Astrocyte of the hippocampus (primary cell): ENCODE results near the gene STX18.

Source experiments
- DNase-seq: peaks from one replicate; pipeline ENCODE4 v3.0.0; 2011; ENCODE audit warnings: low read depth, low spot score

Gene STX18

DNA sequence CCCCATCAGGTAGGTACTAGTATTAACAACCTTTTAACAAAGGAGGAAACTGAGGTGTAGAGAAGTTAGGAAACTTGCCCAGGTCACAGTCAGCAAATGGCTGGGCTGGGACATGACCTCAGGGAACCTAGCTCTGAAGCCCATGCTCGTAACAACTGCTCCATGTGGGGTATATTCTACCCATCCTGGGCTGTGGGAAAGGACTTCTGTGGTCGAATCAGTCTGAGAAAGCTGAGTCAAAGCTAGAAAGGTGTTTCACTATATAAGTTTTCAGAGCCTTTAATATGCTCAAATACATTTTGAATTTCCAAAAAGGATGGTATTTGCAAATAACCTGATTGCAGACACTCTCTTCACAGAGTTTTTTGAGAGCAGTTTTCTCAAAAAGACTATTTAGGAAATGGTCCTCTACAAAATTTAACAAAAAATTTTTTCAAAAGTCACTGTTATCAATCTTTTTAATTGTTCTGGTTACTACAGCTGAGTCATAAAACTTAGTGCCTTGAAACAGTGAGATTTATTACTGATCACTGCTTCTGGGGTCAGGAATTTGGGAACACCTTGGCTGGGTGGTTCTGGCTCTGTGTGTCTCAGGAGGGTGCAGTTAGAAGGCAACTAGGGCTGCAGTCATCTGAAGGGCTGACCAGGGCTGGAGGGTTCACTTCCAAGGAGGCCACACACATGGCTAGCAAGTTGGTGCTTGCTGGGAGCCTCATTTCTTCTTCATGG lies 101.4 kb downstream of the STX18 start:
- no peak for DNase-seq

DNA sequence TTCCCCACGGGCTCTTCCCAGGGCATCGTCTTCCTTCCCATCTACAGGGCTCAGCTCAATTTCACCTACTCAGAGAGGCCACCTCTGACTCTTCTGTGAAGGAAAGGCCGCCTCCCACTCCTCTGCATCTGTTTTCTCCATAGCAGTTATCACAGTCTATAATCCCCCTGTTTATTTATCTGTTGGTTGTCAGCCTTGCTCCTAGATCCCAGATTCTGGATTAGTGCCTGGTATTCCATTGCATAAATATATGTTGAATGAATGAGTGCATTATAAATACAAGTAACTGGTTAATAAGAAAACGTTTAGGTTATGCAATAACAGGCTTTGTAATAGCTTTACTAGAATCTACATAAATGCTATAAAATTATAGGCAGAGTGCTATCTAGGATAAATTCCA lies 102.1 kb downstream of the STX18 start:
- no peak for DNase-seq

DNA sequence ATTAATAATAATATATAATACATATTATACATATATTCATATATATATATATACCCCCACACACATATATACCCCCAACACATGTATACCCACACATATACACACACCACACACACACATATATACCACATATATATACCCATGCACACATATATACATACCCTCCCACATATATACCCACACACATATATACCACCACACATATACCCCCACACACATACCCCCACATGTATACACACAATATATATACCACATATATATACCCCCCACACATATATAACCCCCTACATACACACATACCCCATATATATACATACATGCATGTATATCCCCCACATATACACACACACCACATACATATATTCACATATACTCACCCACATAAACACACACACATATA lies 103.0 kb downstream of the STX18 start:
- no peak for DNase-seq

DNA sequence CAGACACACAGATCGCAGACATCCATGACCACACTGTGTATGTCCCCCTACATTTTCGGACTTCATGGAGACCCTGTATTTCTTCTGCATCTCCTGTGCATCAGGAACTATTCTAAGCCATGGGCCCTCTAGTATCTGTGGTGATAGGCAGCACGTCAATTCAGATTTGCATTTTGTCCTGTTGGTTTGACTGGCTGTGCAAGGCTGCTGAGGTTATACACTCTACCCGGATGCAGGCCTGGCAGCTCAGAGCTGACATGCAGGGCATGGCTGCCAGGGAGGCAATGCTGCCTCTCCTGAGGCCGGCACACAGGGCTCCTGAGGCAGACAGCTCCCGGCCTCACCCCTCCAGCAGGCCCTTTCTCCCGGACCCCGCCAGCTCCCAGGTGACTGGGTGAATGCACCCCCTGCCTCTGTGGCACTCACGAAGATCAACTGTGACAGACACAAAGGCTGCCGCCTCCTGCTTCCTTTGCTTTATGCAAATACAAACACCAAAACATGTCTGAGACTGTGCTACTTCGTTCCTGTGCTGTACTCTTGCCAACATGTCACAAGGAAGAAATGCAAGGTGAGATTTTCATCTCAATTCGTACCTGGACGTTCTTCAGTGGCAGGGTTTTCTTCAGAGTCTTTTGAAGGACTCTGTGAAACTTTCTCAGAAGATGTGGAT lies 103.9 kb downstream of the STX18 start:
- no peak for DNase-seq

DNA sequence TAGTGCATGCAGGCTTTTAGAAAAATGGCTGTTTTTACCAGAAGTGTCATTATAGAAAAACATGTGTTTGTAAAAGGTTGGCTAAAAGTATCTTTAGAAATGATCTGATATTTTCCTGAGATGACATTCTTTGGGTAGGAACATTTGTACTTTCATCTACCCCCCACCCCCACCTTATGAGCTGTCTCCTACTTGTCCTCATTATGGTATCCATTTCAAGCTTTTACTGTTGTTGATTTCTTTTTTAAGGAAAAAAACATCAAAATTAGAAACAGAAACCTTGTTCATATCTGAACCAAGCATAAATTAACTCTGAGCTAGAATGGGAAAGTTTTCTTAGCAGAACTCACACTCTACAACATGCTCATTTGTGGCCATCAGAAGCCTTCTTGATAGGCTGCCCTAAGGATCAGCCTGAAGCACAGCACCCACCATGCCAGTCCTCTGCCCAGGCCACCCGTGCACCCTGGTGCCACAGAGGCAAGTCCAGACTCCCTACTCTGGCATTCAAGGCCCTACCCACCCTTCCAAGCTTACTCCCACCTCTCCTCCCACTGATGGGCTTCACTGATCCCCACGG lies 105.5 kb downstream of the STX18 start:
- no peak for DNase-seq

DNA sequence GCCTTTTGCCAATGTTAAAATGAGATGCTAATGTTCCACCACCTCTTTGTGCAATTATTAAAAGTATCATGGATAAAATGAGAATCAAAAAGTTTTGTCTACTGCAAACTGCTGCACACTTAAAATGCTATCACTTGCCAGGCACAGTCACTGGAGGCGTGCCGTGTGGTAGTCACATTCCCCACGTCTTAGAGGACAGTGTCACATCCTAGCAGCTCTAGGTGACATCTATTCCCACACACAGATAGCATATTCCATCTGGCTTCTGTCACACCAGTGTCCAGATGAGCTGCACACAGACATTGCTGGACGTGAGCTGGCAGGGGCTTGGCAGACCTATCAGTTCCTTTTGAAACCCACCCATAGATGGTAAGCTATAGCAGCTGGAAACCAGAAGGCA lies 107.9 kb downstream of the STX18 start:
- no peak for DNase-seq

DNA sequence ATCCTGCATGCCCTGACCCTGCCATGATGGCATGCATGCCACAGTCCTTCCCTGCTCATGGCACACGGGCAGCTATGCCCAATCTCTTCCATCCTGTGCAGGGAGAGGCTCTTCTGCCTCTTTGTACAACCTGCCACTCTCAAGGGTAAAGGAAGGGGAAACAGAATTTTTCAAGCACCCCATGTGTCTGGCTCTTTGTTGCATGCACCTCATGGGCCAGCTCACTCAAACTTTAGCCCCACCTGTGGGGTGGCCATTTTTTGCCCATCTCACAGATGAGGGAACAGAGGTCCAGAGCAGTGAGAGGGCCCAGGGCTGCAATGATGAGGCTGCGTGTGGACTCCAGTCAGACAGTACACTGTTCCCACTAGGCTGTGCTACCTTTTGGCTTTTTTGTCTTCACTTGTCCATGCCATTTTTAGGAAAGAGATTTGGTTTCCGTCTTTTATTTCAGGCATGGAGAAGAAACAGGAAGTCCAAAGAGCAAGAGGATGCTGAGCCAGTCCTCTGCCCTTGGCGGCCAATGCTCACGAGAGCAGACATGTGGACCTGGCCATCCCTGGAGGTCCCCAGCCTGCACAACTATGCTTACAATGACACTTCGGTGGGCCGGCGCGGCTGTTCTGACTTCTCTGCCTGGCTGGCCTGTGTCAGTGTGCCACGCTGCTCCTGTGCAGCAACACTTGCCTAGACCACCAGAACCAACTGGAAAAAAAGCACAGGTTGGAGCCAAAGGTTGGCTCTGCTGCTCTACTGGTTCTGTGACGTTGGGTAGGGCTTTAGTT lies 109.3 kb downstream of the STX18 start:
- no peak for DNase-seq

DNA sequence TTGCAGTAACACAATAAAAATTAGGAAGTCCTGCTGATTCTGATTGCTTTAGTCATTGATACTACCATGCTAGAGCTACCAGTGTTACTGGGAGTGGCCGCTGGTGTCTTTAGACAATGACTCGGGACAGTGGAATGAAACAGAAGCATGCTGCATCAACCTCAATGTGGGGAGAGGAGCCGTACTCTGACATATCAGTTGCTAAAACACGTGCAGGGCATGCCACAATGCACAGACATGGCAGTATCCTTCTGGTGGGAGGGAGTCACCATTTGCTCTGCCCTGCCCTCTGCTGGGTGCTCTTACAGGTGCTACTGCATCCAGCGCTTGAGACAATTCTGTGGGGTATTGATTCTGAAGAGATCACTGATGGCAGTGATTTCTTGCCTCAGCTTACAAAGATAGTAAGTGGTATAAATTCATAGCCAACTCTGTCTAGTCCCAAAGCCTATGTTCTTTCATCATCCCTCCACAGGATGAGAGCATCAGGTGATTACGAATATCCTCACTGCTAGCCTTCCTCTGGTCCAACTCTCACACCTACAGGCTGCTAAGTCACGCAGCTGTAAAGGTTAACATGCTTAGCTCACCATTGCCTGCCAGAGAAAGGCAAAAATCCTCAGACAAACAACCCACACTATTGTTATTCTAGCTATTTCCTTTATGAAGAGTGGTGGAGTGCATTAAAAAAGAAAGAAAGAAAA lies 111.2 kb downstream of the STX18 start:
- peak; percentile 73 for DNase-seq

DNA sequence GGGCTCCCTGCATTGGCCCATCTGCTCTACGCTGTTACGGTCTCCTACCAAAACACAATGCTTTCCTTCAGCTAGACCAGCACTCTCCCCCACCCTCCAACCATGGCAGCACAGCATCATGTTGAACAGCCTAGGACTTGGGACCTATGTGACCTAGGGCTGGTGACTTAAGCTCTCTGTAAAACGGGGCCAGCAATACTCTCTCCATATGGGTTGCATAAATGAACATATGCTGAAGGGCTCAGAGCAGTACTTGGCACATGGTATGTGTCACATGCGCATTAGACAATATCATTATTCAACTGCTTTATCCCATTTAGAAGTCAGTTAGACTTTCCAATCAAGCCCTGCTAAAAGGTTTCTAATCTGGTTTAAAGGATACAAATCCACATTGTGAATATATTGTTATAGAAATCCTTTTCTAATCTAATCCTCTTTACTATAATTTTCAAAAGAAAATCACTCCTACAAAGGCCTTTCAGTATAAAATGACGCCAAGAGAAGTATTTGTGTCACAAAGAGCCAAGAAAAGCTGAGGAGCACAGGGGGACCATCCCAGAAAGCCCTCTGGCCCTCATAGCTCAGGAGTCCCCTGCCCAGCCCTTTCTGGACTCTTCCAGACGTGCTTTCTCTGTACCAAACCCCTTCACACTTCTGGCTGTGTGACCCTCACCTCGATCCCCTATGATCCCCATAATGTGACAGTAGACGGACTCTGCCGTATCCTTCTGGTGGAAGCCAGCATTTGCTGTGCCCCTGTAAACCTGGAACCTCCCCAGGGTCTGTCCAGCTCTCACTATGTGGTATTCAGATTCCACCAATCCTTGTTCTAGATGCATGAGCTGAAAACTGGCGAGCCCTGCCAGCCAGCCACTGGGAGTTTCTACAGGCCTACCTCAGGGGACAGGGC lies 112.6 kb downstream of the STX18 start:
- DNase-seq: no peak

DNA sequence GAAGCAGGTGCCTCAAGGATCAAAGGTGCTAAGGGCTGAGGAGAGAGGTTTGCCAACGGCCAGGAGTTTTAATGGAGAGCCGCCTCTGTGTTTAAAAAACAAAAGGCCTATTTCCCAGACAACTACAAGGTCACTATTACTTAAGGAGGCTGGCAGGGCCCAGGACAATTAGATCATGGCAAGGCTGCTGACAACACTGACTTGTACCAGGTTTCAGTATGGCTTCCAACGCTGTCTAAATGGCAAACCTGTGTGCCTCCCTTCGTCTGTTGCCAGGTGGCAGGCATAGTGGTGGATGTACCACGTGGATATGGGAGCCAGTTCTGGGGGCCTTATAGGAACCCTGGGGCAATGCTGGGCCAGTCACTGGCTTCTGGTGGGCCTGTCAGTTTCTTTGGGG lies 114.0 kb downstream of the STX18 start:
- peak; percentile 14 for DNase-seq

DNA sequence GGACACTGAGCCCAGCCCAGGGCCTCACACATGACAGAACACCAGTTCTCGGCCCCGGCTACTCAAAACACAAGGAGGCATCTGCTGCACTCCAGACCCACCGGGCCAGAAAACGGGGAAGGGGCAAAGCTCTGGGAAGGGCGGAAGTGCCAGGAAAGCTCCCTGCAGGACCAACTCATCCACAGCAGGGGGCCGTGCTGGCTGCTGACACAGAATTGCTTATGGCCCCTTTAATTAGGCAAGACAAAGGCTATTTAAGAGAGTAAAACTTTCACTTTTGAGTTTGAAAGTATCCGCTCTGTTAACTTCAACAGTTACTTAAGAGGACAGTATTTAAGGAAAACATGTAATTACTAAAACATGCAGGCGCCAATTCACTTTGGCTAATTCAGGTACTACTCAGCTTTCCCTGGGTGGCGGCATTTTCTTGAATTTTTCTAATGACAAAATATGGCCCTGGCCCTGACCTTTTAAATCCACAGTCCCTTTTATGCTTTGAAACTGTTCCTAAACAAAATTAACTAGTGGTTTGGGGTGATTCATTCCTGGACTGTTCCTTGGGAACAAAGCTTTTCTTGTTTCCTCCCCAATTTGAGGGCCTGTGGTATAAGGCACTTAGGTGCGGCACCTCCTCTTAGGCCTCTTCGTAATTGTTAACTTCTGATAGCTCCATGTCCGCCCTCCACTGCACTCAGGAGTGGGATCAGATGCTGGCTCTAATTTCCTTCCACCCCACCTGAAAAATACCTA lies 114.6 kb downstream of the STX18 start:
- peak; percentile 67 for DNase-seq

DNA sequence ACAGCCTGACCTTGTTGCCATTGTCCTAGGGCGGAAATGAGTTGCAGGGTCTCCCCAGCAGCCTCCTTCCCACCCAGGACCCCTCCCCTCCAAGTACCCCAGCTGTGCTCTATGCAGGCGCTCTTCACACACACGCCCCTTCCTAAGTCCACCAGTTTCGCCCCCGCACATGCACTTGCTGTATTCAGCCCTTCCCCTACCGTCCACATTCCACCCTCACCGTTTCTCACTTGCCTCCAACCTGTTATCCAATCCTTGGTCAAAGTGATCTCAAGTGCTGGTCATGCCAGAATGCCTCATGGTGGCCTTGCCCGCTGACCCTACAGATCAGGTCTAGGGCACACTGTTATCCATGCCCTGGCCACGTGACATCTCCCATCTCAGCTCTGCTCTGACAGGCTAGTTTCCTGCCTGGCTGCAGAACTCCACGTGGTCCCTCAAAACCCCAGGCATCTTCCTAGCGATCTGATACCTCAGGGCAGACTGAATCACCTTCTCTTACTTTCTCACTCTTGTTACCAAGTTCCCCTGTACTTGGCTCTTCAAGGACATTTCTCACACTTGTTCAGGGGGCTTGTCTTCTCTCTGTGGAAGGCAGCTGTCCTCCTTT lies 115.2 kb downstream of the STX18 start:
- peak; percentile 23 for DNase-seq

DNA sequence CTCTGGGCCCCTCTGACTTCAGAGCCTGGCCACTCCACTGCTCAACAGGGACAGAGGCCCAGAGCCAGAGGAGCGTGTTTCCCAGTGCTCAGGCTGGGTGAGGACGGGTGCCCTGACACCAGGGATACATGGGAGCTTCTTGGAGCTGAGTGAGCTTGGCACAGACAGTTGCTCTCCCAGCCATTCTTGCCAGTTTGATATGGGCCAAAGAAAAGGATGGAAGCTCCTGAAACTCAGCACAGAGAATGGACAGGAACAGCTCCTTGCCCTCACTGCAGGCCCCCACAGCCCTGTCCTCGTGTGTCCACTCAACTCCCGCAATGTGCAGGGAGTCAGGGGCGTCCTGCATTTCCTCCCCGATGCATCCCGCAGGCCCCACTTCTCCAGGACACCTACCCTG lies 116.2 kb downstream of the STX18 start:
- DNase-seq: no peak

DNA sequence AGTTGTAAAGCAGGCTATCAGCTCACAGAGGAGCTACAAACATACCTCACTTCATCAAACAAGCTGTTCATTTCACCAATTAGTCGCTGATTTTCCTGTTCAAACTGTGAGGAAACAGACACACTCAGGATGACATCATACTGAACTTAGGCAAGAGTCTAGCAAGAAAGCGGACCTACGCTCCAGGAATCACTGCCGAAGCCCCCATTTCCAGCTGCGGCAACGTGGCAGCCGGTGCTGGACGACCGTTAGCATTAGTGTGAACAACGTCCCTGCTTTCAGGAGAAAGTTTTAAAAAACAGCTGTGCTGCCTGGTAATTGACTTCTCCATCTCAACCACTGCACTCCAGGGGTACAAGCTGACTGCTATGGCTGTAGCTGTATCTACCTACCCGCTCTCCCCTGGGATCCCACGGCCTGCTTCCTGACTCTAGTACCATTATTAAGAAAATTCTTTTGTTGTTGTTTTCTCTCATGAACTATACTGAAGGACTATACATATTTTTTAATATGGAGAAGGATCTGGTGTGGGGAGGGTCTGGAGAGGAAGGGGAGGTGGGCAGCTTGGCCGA lies 116.6 kb downstream of the STX18 start:
- no peak for DNase-seq

DNA sequence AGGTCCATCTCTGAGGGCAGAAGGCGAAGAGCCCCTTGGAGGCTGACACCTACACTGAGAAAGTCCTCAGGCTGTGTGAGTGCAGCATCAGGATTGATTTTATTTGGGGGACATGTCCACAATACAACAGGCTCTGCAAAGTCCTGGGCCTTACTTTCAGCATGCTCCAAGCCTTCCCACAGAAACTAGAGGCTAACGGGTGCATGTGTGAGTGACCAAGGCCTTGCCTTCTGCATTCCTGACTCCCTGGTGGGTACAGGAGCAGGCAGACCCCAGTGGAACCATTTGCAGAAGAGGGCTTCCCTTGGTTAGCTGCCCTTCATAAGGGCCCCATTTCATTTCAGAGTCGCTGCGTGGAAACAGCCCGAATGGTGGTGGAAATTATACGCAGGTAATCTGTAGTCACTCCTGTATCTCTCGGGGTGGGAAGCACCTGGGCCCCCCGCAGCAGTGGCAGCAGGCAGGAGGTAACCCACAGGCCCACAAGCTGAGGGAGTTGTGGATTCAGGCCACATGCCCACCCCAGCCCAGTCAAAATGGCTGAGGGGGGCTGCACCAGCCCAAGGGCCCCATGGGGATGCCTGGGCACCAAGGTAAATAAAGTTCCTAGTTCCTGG lies 117.2 kb downstream of the STX18 start:
- DNase-seq: no peak

DNA sequence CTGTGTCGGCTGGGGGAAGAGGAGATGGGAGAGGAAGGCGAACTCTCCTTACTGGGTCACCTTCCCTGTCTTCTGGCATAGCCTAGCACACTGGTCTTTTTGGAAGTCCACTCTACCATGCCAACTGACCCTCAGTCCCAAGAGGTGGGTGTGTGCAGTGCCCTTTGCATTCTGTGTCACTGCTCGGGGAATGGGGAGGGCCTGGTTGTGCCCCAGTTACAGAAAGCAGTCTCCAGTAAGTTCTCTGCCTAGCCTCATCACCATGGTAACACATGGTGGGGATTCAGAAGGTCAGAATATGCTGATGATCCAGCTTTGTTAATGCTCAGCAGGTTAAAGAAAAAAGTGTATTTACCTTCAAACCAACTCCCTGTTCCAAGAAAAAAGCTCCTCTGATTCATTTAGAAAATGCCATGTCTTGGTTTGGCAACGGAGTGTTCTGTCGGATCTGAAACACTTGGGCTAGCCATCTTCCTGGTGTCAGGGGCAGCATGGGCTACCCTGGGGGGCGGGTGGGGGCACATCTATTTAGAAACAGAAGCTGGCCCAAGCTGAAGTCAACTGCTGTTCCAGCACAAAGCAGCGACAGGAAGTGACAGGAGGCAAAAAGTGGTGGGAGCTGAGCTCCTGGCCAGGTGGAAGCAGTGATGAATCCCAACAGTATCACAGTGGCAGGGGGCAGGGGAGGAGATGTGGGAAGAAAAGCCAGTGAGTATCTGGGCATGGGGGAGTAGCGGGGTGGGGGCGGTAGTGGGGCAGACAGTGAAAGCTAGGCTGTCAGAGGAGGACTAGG lies 117.9 kb downstream of the STX18 start:
- DNase-seq: no peak

DNA sequence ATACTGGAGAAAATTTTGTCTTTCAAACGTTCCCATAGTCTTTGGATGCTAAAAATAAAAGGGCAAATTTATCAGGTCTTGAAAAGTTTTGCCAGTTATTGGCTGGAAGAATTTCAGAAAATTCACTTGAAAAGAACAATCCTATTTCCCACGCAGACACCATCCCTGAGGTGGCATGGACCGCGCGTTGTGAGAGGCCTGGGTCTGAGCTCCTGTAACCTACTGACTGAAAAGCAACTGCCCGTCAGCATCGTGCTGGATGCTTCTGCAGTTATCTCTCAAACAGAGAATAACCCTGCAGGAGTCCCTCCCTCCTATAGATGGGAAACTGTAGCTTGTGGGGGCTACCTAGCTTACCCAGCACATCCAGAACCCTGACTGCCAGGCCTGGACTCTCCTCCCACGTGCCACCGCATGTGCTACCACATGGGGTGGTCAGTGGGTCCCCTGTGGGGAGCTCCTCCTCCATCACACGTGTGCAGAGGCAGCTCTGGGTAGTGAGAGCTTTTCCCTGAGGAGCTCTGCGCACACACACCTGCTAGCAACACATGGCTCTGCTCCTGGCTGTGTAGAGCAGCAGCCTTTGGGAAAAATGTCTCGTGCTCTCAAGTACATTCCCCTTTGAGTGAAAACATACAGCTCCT lies 118.9 kb downstream of the STX18 start:
- no peak for DNase-seq
